ENCODE measurements around the gene CHRM4.

DNA sequence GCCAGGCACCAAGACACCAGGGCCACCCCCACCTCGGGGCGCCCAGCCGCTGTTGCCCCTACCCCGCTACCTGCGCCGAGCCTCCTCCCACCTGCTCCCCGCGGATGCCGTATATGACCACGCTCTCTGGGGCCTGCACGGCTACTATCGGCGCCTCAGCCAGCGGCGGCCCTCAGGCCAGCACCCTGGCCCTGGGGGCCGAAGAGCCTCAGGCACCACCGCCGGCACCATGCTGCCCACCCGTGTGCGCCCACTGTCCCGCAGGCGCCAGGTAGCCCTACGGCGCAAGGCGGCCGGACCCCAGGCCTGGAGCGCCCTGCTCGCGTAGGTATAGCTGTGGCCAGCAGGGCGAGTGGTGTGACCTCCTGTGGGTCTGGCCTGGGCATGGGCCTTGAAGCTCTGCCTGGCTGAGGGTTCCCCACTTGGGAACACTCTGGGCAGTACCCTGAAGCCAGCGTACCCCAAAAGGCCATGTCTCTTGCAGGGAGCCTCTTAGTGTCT, 24.9 kb downstream of the CHRM4 start:
- TF ChIP-seq YY1 (IDR thresholded peaks at IDR 0.05; ENCODE audit: insufficient read depth, insufficient read length), result no peak
- no peak for TF ChIP-seq ZNF274 (IDR thresholded peaks at IDR 0.05; ENCODE audit: low read depth, low read length)

Data from NT2/D1 (cell line).